Mammary epithelial cell (primary cell): ENCODE results near the gene BRINP3.

Experiments
- EZH2 ChIP-seq: IDR thresholded peaks from 2 replicates; pipeline ENCODE4 v1.6.1; 2012; ENCODE audit warnings: low read length, inconsistent platforms, borderline replicate concordance
- TF ChIP-seq, protein P1 (sequence below), 2 donors: IDR thresholded peaks in 1 of 2; conservative IDR thresholded peaks in 1 of 2; 2 replicates each; pipeline ENCODE4 v1.5.1; 2011 to 2012; ENCODE audit warnings: inconsistent platforms in 2 of 2, low read length in 2 of 2, mild to moderate bottlenecking in 2 of 2, control low read depth in 1 of 2, low read depth in 1 of 2; ENCODE audit not compliant: insufficient read depth in 1 of 2; ENCODE audit errors: extremely low read depth in 1 of 2

DNA sequence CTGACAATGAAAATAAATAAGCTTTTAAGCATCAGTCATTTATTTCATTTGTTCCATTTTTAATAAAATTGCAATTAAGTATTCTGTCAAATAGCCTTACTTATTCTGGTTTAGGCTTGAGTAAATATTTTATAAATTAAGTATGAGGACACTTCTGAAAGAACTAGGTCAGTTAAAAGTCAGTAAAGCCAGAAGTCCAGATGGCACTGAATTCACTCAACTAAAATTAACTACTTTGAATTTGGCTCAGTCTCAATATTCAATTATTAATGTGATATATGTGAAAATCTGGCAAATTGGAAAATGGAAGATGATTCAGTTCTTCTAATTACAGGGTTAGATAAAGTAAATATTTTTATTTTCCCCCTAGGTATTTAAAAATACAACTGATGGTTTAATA lies 174.2 kb downstream of the BRINP3 start:
- TF ChIP-seq, protein P1, sequence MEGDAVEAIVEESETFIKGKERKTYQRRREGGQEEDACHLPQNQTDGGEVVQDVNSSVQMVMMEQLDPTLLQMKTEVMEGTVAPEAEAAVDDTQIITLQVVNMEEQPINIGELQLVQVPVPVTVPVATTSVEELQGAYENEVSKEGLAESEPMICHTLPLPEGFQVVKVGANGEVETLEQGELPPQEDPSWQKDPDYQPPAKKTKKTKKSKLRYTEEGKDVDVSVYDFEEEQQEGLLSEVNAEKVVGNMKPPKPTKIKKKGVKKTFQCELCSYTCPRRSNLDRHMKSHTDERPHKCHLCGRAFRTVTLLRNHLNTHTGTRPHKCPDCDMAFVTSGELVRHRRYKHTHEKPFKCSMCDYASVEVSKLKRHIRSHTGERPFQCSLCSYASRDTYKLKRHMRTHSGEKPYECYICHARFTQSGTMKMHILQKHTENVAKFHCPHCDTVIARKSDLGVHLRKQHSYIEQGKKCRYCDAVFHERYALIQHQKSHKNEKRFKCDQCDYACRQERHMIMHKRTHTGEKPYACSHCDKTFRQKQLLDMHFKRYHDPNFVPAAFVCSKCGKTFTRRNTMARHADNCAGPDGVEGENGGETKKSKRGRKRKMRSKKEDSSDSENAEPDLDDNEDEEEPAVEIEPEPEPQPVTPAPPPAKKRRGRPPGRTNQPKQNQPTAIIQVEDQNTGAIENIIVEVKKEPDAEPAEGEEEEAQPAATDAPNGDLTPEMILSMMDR (conservative IDR thresholded peaks at IDR 0.05 in 1 of 2, IDR thresholded peaks at IDR 0.05 in 1 of 2; ENCODE audit: extremely low read depth in 1 of 2, insufficient read depth in 1 of 2, low read depth in 1 of 2, low read length in 2 of 2), result no peak
- no peak for TF ChIP-seq EZH2
